ENCODE data around the gene DOCK4. TPM values are rescaled to one million over a fixed set of nuclear protein-coding genes. Genes with fewer than 3 reads are reported as not detected.

Gene DOCK4
- total RNA-seq, 2 donors from 2014 or later = 0.21 to 1.1 TPM

DNA sequence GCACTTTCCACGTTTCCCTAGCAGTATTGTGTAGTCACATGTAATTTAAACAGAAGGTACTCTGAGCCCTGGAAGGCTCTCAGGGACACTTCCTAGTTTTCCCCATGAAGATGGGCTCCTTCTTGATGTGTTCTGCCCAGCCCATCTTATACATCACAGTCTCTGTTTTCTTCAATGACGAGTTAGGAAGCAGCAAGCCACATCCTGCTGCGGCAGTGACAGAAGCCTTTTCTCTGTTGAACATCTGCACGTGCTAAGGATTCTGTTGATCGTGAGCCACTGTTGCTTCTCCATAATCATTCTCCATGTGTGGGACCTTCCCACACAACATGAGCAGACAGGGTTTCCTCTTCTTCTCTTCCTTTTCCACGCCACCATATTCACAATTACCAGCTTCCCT lies 346.0 kb downstream of the DOCK4 start:
- no peaks in the 10 kb centered on the region for H3K36me3 Mint-ChIP-seq
- ATAC-seq = no peak
- H3K9me3 Mint-ChIP-seq = no peaks in the 10 kb centered on the region
- no peak overlapping the region for H3K27ac Mint-ChIP-seq
- DNase-seq (ENCODE audit: low spot score in 2 of 2) = no peak

DNA sequence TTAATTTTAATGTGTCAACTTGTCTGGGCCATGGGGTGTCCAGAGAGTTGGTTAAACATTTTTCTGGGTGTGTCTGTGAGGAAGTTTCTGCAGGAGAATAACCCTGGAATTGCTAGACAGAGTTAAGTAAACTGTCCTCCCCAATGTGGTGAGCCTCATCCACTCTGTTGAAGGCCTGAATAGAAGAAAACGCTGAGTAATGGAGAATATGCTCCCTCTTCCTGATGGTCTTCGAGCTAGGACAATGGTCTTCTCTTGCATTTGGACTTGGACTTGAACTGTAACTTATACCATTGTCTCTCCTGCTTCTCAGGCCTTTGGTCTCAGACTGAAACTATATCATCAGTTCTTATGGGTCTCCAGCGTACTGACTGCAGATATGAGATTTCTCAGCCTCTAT lies 347.9 kb downstream of the DOCK4 start:
- Mint-ChIP-seq H3K9me3 (no peaks in the 10 kb centered on the region), H3K36me3 (no peaks in the 10 kb centered on the region), H3K27ac (no peak overlapping the region)
- no peak for ATAC-seq
- DNase-seq (ENCODE audit: low spot score in 2 of 2) = no peak

DNA sequence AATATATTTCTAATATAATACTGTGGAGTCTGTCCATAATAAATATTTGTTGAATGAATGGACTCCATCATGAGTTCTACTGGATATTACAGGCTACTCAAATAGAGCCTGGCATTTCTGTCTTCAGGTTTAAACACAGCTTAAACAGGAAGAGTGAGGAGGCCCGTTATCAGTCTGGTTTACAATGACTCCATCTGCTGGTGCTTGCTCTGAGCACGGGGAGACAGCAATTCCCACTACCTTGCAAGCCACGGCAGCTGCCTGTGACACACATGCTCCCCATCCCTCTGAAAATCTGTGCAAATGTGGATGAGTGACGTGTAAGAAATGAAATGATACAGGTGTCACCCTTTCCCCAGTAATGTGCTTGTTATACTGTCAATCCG lies 350.4 kb downstream of the DOCK4 start:
- DNase-seq (ENCODE audit: low spot score in 2 of 2) = no peak
- no peak for ATAC-seq
- peaks cover 0 to 1% of the 10 kb centered on the region in 2 donors for H3K36me3 Mint-ChIP-seq
- peaks cover 0 to under 1% of the 10 kb centered on the region in 2 donors for H3K9me3 Mint-ChIP-seq
- H3K27ac Mint-ChIP-seq = no peak overlapping the region

DNA sequence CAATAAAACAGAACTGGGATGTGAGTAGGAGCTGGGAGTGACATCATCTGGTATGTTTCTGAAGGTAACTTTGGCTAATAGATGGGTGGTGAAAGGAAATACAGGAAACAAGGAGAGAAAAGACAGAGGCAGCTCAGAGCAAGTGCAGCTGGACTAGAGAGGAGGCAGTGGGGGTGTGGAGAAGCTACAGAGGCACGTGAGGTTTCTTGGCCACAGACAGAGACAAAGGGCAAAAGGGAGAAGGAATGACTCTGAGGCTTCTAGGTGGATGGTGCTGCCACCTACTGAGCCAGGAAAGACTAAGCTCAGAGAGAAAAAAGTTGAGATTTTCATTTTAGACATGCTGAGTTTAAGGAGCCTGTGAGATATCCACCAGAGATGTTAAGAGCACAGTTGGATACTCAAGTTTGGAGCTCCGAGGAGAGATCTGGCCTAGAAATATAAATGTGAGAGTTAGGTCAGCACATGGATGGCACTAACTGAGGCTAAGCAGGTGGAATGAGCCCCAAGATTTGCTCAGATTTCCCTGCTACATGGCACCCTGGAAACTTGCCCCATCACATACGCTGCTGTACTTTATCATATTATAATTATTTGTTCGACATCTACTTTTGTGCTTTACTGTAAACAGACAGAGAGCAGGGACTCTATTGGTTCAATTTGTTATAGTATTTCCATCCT lies 350.9 kb downstream of the DOCK4 start:
- ATAC-seq = peak in 1 of 2 donors; percentile 63
- Mint-ChIP-seq H3K9me3 (peaks cover 5% of the 10 kb centered on the region in 2 donors), H3K36me3 (peaks cover 0 to 6% of the 10 kb centered on the region in 2 donors), H3K27ac (no peak overlapping the region)
- DNase-seq (ENCODE audit: low spot score in 2 of 2) = no peak

GRCh38 chr7:111853201-111853990 lies 352.8 kb downstream of the DOCK4 start:
- peaks cover 0 to 15% of the 10 kb centered on the region in 2 donors for H3K36me3 Mint-ChIP-seq
- H3K9me3 Mint-ChIP-seq = peaks cover 7 to 8% of the 10 kb centered on the region in 2 donors
- no peak for ATAC-seq
- no peak overlapping the region for H3K27ac Mint-ChIP-seq
- no peak for DNase-seq (ENCODE audit: low spot score in 2 of 2)

DNA sequence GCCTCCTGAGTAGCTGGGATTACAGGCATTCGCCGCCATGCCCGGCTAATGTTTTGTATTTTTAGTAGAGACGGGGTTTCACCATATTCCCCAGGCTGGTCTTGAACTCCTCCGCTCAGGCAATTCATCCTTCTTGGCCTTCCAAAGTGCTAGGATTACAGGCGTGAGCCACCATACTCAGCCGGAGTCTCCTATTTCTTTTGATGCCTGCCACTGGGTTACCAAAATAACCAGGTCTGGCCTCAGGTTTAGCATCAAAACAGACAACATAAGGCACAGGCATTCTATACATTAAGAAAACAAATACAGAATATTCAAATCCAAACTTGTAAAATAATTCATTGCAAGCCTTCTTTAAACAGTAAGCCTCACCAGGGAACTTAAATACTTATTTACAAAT lies 354.1 kb downstream of the DOCK4 start:
- H3K9me3 Mint-ChIP-seq = peaks cover 7 to 8% of the 10 kb centered on the region in 2 donors
- peaks cover 0 to 15% of the 10 kb centered on the region in 2 donors for H3K36me3 Mint-ChIP-seq
- DNase-seq (ENCODE audit: low spot score in 2 of 2) (no peak), ATAC-seq (no peak)
- no peak overlapping the region for H3K27ac Mint-ChIP-seq

DNA sequence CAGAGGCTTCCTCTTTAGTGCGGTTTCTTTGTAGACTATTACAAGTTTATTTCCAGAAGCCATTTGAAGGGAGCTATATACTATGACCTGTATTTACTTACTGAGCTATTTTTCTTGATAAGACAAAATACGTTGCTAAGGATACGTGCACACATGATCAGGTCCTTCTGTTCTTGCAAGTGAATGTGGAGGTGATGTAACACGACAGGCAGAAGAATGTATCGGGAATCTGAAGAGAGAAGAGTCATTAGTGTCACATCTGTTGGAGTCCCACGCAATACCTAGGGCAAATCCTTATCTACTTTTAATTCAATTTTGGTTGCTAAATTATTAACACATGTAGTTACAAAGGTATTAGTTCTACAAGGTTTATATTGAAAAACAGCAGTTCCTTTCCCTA lies 359.3 kb downstream of the DOCK4 start:
- ATAC-seq = no peak
- Mint-ChIP-seq H3K36me3 (peaks cover 0 to 15% of the 10 kb centered on the region in 2 donors), H3K9me3 (peaks cover 7 to 8% of the 10 kb centered on the region in 2 donors), H3K27ac (no peak overlapping the region)
- DNase-seq (ENCODE audit: low spot score in 2 of 2) = no peak

- DNase-seq (ENCODE audit: low spot score in 2 of 2) (no peak), ATAC-seq (no peak)
- Mint-ChIP-seq H3K9me3 (peaks cover 7 to 8% of the 10 kb centered on the region in 2 donors), H3K36me3 (peaks cover 0 to 14% of the 10 kb centered on the region in 2 donors), H3K27ac (no peak overlapping the region)
Measured at GRCh38 chr7:111845853-111846252, 360.3 kb downstream of the DOCK4 start.

GRCh38 chr7:111844904-111845671 lies 361.1 kb downstream of the DOCK4 start:
- ATAC-seq = no peak
- peaks cover 0 to under 1% of the 10 kb centered on the region in 2 donors for H3K9me3 Mint-ChIP-seq
- H3K27ac Mint-ChIP-seq = no peak overlapping the region

GRCh38 chr7:111842491-111842890 lies 363.7 kb downstream of the DOCK4 start:
- no peaks in the 10 kb centered on the region for H3K36me3 Mint-ChIP-seq
- H3K27ac Mint-ChIP-seq = no peak overlapping the region
- DNase-seq (ENCODE audit: low spot score in 2 of 2) (no peak), ATAC-seq (no peak)
- H3K9me3 Mint-ChIP-seq = no peaks in the 10 kb centered on the region

More at GRCh38 chr7:111844904-111845671, 361.1 kb downstream of the DOCK4 start:
- H3K36me3 Mint-ChIP-seq = peaks cover 0 to 6% of the 10 kb centered on the region in 2 donors
- DNase-seq (ENCODE audit: low spot score in 2 of 2) = no peak

- ATAC-seq (no peak), DNase-seq (ENCODE audit: low spot score in 2 of 2) (no peak)
- H3K27ac Mint-ChIP-seq = no peak overlapping the region
- H3K36me3 Mint-ChIP-seq = no peaks in the 10 kb centered on the region
- H3K9me3 Mint-ChIP-seq = no peaks in the 10 kb centered on the region
Measured at GRCh38 chr7:111841596-111842205, 364.5 kb downstream of the DOCK4 start.

DNA sequence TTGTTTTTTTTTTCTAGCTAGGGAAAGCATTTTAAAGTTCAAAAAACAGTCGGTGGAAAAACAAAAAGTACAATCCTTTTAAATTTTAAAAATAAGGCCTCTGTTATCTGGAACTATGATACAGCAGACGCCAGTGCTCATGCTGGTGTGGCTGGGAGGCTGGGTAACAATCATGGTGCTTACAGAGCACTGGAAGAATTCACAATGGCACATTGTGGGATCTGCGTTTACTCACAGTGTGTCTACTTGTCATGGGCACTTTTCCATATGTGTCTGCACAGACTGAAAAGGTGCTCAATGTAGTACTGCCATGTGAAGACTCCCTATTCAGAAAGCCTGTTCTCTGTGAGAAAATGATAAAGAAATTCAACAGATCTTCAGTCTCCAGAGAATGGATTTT lies 365.7 kb downstream of the DOCK4 start:
- no peaks in the 10 kb centered on the region for H3K36me3 Mint-ChIP-seq
- DNase-seq (ENCODE audit: low spot score in 2 of 2) = no peak
- no peak overlapping the region for H3K27ac Mint-ChIP-seq
- no peak for ATAC-seq
- no peaks in the 10 kb centered on the region for H3K9me3 Mint-ChIP-seq

DNA sequence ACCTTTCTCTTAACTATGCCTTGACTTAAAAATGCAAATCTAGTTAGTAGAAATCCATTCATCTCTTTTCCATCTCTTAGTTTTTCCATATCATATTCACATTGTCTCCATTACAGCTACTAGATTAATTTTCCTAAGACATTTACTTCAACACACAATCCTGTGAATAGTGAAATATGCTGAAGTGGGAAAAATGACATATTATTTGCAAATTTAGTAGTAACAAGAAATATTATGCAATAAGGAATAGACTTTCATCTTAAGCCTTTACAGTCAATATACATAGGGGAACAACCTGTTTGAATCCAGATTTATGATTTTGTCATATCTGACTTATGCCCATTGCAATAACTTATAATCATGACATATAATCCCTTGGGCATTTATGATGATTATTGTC lies 366.9 kb downstream of the DOCK4 start:
- no peaks in the 10 kb centered on the region for H3K36me3 Mint-ChIP-seq
- no peaks in the 10 kb centered on the region for H3K9me3 Mint-ChIP-seq
- DNase-seq (ENCODE audit: low spot score in 2 of 2) = no peak
- H3K27ac Mint-ChIP-seq = no peak overlapping the region
- no peak for ATAC-seq

- Mint-ChIP-seq H3K36me3 (no peaks in the 10 kb centered on the region), H3K27ac (no peak overlapping the region), H3K9me3 (no peaks in the 10 kb centered on the region)
- no peak for DNase-seq (ENCODE audit: low spot score in 2 of 2)
- no peak for ATAC-seq
Measured at GRCh38 chr7:111836592-111836991, 369.6 kb downstream of the DOCK4 start.

- H3K9me3 Mint-ChIP-seq = no peaks in the 10 kb centered on the region
- no peaks in the 10 kb centered on the region for H3K36me3 Mint-ChIP-seq
Measured at GRCh38 chr7:111835066-111835465, 371.1 kb downstream of the DOCK4 start.

GRCh38 chr7:111834367-111834766 lies 371.8 kb downstream of the DOCK4 start:
- ATAC-seq (no peak), DNase-seq (ENCODE audit: low spot score in 2 of 2) (no peak)
- Mint-ChIP-seq H3K9me3 (no peaks in the 10 kb centered on the region), H3K36me3 (no peaks in the 10 kb centered on the region), H3K27ac (no peak overlapping the region)

More at GRCh38 chr7:111835066-111835465, 371.1 kb downstream of the DOCK4 start:
- DNase-seq (ENCODE audit: low spot score in 2 of 2) = no peak
- H3K27ac Mint-ChIP-seq = no peak overlapping the region
- no peak for ATAC-seq

GRCh38 chr7:111833466-111833865 lies 372.7 kb downstream of the DOCK4 start:
- no peak overlapping the region for H3K27ac Mint-ChIP-seq
- no peak for DNase-seq (ENCODE audit: low spot score in 2 of 2)
- H3K36me3 Mint-ChIP-seq = no peaks in the 10 kb centered on the region
- ATAC-seq = no peak
- no peaks in the 10 kb centered on the region for H3K9me3 Mint-ChIP-seq
